ENCODE measurements around the gene SGCD.

Gene SGCD

DNA sequence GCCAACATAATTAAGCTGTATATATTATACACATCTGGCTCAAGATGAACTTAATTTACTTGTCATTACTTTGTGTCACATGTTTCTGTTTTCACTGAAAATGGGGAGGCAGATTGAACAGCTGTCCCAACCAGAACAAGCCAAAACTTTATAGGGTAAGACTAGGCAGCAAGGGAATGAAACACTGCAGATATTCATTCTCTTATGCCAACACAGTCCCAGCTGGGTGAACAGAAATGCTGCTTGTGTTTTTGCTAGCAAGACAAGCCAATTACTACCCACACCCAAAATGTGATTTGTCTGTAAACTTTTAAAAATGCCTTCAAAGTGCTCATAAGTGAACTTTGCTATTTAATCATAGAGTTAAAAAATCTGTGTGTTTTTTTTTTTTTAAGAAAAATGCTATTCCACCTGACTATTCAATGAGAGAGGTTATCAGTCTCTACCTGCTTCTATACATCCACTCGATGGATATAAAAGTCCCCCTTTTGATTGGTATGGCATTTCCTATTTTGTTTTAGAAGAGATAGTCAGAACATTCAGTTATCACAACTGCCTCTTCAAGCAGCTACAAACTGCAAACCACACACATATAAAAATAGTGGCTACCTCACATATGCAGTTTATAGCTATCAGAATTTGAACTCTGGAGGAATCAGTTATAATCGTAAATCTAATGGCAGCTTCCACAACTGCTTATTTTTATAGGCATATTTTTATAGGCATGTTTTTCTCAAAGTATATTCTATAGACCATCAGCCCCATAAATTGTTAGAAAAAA, 431.2 kb downstream of the SGCD start:
- FAIRE-seq (no peak), DNase-seq (ENCODE audit: insufficient read length, low spot score) (no peak)
- TF ChIP-seq POLR2A (IDR thresholded peaks at IDR 0.05; ENCODE audit: low read depth, low read length) = no peak

GRCh38 chr5:156759156-156759555, 432.2 kb downstream of the SGCD start:
- TF ChIP-seq POLR2A (IDR thresholded peaks at IDR 0.05; ENCODE audit: low read depth, low read length) = no peak
- FAIRE-seq (no peak), DNase-seq (ENCODE audit: insufficient read length, low spot score) (no peak)

DNA sequence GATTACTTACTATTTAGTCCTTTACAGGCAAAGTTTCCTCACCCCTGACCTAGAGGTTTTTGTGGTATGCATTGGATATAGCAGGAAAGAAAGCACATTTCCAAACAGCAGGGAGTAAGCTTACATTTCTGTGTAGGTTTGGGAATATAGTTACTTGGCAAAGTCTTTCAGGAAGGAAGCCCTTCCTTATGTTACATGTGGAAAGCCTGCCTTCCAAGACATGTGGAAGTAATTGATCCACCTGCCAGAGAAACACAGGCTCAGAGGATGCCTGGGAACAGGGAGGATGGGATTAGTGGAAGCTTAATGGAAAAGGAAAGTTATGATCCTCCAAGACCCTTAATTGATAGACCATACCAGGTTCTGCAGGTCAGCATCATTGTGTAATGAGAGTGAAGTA, 435.8 kb downstream of the SGCD start:
- no peak for TF ChIP-seq POLR2A (IDR thresholded peaks at IDR 0.05; ENCODE audit: low read depth, low read length)
- no peak for FAIRE-seq
- DNase-seq (ENCODE audit: insufficient read length, low spot score) = no peak

DNA sequence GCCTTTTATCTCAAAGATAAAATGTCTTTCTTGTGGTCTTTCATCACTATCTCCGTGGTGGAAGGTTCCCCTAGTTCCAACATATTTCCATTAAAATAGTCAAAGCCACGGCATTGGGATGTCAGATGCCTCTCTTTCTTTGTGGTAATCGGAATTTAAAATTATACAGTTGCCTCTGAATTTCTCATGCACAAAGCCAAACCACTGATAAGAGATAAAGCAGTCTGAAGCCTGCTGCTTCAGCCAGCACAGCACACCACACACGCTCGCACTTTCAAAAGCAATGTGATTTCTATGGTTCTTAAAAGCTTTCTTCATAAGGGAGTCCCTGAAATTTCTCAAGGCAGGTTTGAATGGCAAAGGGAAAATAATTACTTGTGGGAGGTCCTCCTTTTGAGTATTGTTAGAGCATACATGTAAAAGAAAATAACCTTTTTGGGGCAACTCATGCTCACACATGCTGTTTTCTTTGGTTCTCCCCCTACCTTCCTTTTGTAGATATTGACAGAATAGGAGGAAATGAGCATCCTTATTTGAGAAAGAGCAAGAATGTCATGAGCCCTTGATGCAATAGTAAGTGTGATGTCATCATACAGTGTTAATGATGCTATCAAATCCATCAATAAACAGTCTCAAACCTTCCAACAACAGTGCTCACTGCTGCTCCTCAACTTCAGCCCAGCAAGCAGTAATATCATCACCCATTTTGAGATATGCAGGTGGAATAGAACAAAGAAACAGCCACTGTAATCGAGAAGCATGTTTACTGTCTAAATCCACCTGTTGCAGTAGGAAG, 437.4 kb downstream of the SGCD start:
- DNase-seq (ENCODE audit: insufficient read length, low spot score) (no peak), FAIRE-seq (no peak)
- TF ChIP-seq POLR2A (IDR thresholded peaks at IDR 0.05; ENCODE audit: low read depth, low read length) = no peak

GRCh38 chr5:156774273-156774672, 447.3 kb downstream of the SGCD start:
- DNase-seq (ENCODE audit: insufficient read length, low spot score) (no peak), FAIRE-seq (no peak)
- TF ChIP-seq POLR2A (IDR thresholded peaks at IDR 0.05; ENCODE audit: low read depth, low read length) = no peak

GRCh38 chr5:156778139-156778706, 451.3 kb downstream of the SGCD start:
- TF ChIP-seq POLR2A (IDR thresholded peaks at IDR 0.05; ENCODE audit: low read depth, low read length) = no peak
- DNase-seq (ENCODE audit: insufficient read length, low spot score) (no peak), FAIRE-seq (no peak)

DNA sequence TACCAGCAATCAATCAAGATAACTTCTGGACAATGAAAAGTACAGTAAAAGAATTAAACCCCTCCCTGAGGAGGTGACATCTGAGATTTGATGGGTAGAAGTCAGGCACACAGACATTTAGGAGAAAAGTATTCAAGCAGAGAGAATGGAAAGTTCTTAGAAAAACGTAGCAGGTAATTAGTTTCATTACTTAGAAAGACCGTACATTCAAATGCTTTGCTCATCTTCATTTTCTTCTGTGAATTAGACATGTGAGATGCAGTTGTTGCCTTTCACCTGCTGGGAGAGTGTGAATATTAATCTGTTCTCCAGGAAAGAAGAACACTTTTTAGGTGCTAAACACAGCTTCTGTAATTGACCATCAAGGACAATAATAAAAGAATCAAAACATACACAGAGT, 451.8 kb downstream of the SGCD start:
- no peak for TF ChIP-seq POLR2A (IDR thresholded peaks at IDR 0.05; ENCODE audit: low read depth, low read length)
- FAIRE-seq (no peak), DNase-seq (ENCODE audit: insufficient read length, low spot score) (no peak)

DNA sequence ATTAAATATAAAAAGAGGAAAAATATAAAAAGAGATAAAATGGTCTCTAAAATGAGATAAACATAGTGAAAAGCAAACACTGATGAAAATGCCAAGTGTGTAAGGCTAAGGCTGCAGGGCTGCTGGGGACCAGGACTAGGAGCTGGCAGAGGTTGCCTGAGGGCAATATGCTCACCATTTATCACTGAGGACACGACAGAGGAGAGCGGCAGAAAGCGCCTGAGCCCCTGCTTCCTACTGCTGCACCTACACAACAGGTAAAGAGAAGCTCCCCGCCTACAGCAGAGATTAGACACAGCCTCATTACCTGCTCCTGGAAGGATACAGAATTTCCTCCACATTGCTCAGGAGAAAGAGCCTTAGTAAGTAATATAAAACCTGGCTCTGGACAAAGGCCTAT, 452.5 kb downstream of the SGCD start:
- FAIRE-seq (no peak), DNase-seq (ENCODE audit: insufficient read length, low spot score) (no peak)
- TF ChIP-seq POLR2A (IDR thresholded peaks at IDR 0.05; ENCODE audit: low read depth, low read length) = no peak

DNA sequence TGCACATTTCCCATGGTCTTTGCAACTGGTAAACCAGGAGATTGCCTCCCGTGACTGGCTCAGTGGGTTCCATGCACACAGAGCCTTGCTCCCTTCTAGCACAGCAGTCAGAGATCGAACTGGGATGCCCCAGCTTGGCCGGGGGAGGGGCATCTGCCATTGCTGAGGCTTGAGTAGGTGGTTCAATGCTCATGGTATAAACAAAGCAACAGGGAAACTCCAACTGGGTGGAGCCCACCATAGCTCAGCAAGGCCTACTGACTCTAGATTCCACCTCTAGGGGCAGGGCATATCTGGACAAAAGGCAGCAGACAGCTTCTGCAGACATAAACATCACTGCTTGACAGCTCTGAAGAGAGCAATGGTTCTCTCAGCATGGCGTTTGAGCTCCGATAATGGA, 456.1 kb downstream of the SGCD start:
- no peak for FAIRE-seq

DNA sequence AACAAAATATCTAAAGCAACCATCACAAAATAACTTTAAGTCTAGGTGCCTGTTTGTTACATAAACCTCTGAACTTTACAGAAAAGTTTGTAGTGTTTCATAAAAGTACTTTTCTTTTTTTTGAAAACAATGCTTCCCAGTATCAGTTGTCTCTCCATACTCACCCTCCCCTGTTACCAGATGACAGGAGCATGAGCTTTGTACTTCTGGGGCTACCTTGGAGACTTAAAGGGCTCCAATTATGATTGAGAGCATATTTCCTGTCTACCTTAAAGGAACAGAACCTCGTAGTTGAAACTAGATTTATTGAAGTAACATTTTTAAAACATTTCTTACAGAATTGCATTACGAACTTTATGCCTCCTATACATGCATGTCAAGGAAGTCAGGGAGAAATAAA, 467.7 kb downstream of the SGCD start:
- FAIRE-seq = no peak
- TF ChIP-seq POLR2A (IDR thresholded peaks at IDR 0.05; ENCODE audit: low read depth, low read length) = no peak
- no peak for DNase-seq (ENCODE audit: insufficient read length, low spot score)

More for the DNA sequence above, 456.1 kb downstream of the SGCD start:
- no peak for DNase-seq (ENCODE audit: insufficient read length, low spot score)
- TF ChIP-seq POLR2A (IDR thresholded peaks at IDR 0.05; ENCODE audit: low read depth, low read length) = no peak

- no peak for TF ChIP-seq POLR2A (IDR thresholded peaks at IDR 0.05; ENCODE audit: low read depth, low read length)
- FAIRE-seq = no peak
- DNase-seq (ENCODE audit: insufficient read length, low spot score) = no peak
Observed at GRCh38 chr5:156798201-156798600, 471.2 kb downstream of the SGCD start.

GRCh38 chr5:156799171-156799570, 472.2 kb downstream of the SGCD start:
- TF ChIP-seq POLR2A (IDR thresholded peaks at IDR 0.05; ENCODE audit: low read depth, low read length) = no peak
- FAIRE-seq (no peak), DNase-seq (ENCODE audit: insufficient read length, low spot score) (no peak)

GRCh38 chr5:156800929-156801328, 474.0 kb downstream of the SGCD start:
- no peak for FAIRE-seq
- TF ChIP-seq POLR2A (IDR thresholded peaks at IDR 0.05; ENCODE audit: low read depth, low read length) = no peak
- DNase-seq (ENCODE audit: insufficient read length, low spot score) = no peak

GRCh38 chr5:156802501-156802900, 475.5 kb downstream of the SGCD start:
- no peak for TF ChIP-seq POLR2A (IDR thresholded peaks at IDR 0.05; ENCODE audit: low read depth, low read length)
- FAIRE-seq (no peak), DNase-seq (ENCODE audit: insufficient read length, low spot score) (no peak)

All from H54 (cell line).